Dendritic cell treated with granulocyte-macrophage colony-stimulating factor and Interleukin-4, amounts not matched to agents 40 ng/mL and 50 ng/mL, for 4 days (primary cell): Measurements from ENCODE around the gene SPATA2L.
"Not testable (repeated sequence)": the region's sequence is repeated elsewhere in the genome, so short reads cannot be mapped to it uniquely, and the experiment has no call there.

ENCODE experiments used
- H3K27ac Mint-ChIP-seq: one replicate; pipeline ENCODE4 v1.8.0; 2022; ENCODE audit warnings: mild to moderate bottlenecking, mixed read lengths
- H3K27me3 Mint-ChIP-seq: one replicate; pipeline ENCODE4 v1.8.0; 2022; ENCODE audit warnings: mild to moderate bottlenecking, mixed read lengths
- H3K36me3 Mint-ChIP-seq: one replicate; pipeline ENCODE4 v1.8.0; 2022; ENCODE audit warnings: low read depth, mixed read lengths
- H3K4me1 Mint-ChIP-seq: one replicate; pipeline ENCODE4 v1.8.0; 2022; ENCODE audit warnings: low read depth, mixed read lengths
- H3K4me3 Mint-ChIP-seq: one replicate; pipeline ENCODE4 v1.8.0; 2022; ENCODE audit warnings: mild to moderate bottlenecking, moderate library complexity, mixed read lengths
- H3K9me3 Mint-ChIP-seq: one replicate; pipeline ENCODE4 v1.8.0; 2022; ENCODE audit warnings: mixed read lengths
- intact Hi-C: fragments of 100-400 bp; cut with micrococcal nuclease; formaldehyde crosslinking; loops from one replicate; pipeline ENCODE4 v1.15.0; 2022

SPATA2L gene

GRCh38 chr16:89672177-89672941 lies 29.1 kb downstream of the SPATA2L start:
- Mint-ChIP-seq H3K9me3 (no peaks in the 10 kb centered on the region), H3K4me3 (no peak overlapping the region), H3K4me1 (peaks cover 6% of the 10 kb centered on the region), H3K36me3 (peaks cover 14% of the 10 kb centered on the region), H3K27me3 (peaks cover 6% of the 10 kb centered on the region), H3K27ac (no peak overlapping the region)
- intact Hi-C loops = no loop called here

DNA sequence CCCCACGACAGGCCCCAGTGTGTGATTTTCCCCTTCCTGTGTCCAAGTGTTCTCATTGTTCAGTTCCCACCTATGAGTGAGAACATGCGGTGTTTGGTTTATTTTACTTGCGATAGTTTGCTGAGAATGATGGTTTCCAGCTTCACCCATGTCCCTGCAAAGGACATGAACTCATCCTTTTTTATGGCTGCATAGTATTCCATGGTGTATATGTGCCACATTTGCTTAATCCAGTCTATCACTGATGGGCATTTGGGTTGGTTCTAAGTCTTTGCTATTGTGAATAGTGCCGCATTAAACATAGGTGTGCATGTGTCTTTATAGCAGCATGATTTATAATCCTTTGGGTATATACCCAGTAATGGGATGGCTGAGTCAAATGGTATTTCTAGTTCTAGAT lies 29.9 kb downstream of the SPATA2L start:
- intact Hi-C loops, H3K4me3 Mint-ChIP-seq, H3K27ac Mint-ChIP-seq: not testable (repeated sequence)

DNA sequence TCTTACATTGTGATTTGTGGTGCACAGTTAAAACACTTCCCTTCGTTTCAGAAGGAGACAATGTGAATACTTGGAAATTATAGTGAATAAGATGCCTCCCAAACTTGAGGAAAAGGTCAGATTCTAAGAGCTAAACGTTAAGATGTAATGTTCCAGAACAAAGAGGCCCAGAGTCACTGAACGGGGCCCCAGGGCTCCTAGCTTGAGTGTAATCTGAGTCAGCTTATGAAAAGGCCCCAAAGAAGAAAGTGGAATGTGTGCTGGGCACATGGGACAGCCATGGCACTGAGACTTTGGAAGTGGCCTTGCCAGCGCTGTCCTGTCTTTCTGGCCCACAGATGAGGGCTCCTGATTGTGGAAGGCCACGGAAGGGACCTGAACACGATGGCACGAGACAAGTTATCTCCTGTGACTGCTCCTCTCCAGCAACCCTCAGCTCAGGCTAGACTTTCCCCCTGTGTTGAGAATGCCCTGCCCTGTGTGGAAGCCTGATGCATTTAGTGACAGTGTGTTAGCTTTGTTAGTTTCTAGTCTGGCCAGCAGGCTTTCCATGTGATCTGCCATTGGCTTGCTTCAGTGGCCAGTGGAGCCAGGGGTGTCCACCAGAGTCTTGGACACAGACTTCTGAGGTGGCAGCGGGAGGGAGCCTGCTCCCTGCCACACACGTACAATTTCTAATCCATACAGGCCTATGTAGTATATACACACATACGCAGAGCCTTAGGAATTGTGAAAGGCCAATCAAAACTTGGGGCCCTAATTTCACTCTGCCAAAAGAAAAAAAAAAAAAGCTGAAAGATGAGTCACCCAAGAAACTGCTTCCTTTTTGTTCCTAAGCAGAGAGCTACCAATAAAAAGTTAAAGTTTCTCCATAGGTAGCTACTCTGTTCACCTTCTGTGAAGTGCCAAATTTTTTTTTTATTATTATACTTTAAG lies 30.7 kb downstream of the SPATA2L start:
- Mint-ChIP-seq H3K4me3 (no peak overlapping the region), H3K27me3 (peaks cover 6% of the 10 kb centered on the region), H3K4me1 (peaks cover 6% of the 10 kb centered on the region), H3K36me3 (peaks cover 14% of the 10 kb centered on the region), H3K9me3 (peaks cover 10% of the 10 kb centered on the region), H3K27ac (no peak overlapping the region)
- intact Hi-C loops = no loop called here

More for the DNA sequence above, 29.9 kb downstream of the SPATA2L start:
- not testable (repeated sequence) for H3K9me3 Mint-ChIP-seq, H3K4me1 Mint-ChIP-seq, H3K27me3 Mint-ChIP-seq
- H3K36me3 Mint-ChIP-seq = peaks cover 14% of the 10 kb centered on the region

DNA sequence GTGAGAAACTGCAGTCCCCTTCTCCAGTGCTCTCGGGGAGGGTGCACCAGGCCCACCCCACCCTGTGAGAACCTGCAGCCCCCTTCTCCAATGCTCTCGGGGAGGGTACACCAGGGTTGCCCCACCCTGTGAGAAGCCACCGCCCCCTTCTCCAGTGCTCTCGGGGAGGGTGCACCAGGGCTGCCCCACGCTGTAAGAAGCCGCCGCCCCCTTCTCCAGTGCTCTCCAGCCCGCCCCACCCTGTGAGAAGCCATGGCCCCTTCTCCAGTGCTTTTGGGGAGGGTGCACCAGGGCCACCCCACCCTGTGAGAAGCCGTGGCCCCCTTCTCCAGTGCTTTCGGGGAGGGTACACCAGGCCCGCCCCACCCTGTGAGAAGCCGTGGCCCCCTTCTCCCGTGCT lies 31.8 kb downstream of the SPATA2L start:
- H3K36me3 Mint-ChIP-seq = peaks cover 16% of the 10 kb centered on the region
- H3K9me3 Mint-ChIP-seq = peaks cover 10% of the 10 kb centered on the region
- H3K4me3 Mint-ChIP-seq = no peak overlapping the region
- no peak overlapping the region for H3K27ac Mint-ChIP-seq
- H3K27me3 Mint-ChIP-seq = peaks cover 6% of the 10 kb centered on the region
- intact Hi-C loops = no loop called here
- peaks cover 6% of the 10 kb centered on the region for H3K4me1 Mint-ChIP-seq

DNA sequence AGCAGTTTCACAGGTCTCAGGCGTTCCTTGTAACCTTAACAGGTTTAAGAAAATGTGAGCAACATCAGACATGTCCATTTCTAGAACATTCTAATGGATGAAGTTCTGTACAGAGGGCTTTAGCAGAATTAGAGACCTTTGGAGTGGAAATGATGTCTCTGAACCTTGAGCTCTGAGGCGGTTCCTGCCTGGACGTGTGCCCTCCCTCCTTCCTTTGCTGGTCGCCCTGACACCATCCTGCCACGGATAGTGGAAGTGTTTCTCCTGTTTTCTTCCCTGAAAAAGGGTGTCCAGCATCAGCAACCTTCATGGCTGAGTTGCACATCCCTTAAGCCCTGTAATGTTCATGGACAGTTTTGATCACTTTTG lies 32.7 kb downstream of the SPATA2L start:
- H3K27me3 Mint-ChIP-seq = peaks cover 6% of the 10 kb centered on the region
- H3K4me3 Mint-ChIP-seq = no peak overlapping the region
- no peak overlapping the region for H3K27ac Mint-ChIP-seq
- H3K9me3 Mint-ChIP-seq = peaks cover 10% of the 10 kb centered on the region
- peaks cover 26% of the 10 kb centered on the region for H3K36me3 Mint-ChIP-seq
- H3K4me1 Mint-ChIP-seq = peaks cover 11% of the 10 kb centered on the region
- intact Hi-C loops = no loop called here

GRCh38 chr16:89667633-89668032 lies 33.9 kb downstream of the SPATA2L start:
- peaks cover 10% of the 10 kb centered on the region for H3K9me3 Mint-ChIP-seq
- no peak overlapping the region for H3K27ac Mint-ChIP-seq
- peaks cover 6% of the 10 kb centered on the region for H3K27me3 Mint-ChIP-seq
- no peak overlapping the region for H3K4me3 Mint-ChIP-seq
- intact Hi-C loops = no loop called here
- H3K4me1 Mint-ChIP-seq = peaks cover 11% of the 10 kb centered on the region
- peaks cover 37% of the 10 kb centered on the region for H3K36me3 Mint-ChIP-seq

GRCh38 chr16:89667000-89667399 lies 34.5 kb downstream of the SPATA2L start:
- H3K27ac Mint-ChIP-seq, H3K27me3 Mint-ChIP-seq, intact Hi-C loops, H3K4me3 Mint-ChIP-seq, H3K9me3 Mint-ChIP-seq: not testable (repeated sequence)
- Mint-ChIP-seq H3K4me1 (peaks cover 11% of the 10 kb centered on the region), H3K36me3 (peaks cover 43% of the 10 kb centered on the region)

GRCh38 chr16:89664238-89664637 lies 37.3 kb downstream of the SPATA2L start:
- H3K27ac Mint-ChIP-seq, H3K9me3 Mint-ChIP-seq, intact Hi-C loops, H3K4me3 Mint-ChIP-seq, H3K27me3 Mint-ChIP-seq: not testable (repeated sequence)
- peaks cover 15% of the 10 kb centered on the region for H3K4me1 Mint-ChIP-seq
- H3K36me3 Mint-ChIP-seq = peaks cover 54% of the 10 kb centered on the region

- Mint-ChIP-seq H3K36me3 (peaks cover 63% of the 10 kb centered on the region), H3K4me1 (peaks cover 32% of the 10 kb centered on the region)
Measured at GRCh38 chr16:89661215-89661614, 40.3 kb downstream of the SPATA2L start.

GRCh38 chr16:89660146-89660545 lies 41.4 kb downstream of the SPATA2L start:
- Mint-ChIP-seq H3K4me3 (no peak overlapping the region), H3K27me3 (peaks cover 2% of the 10 kb centered on the region), H3K27ac (no peak overlapping the region), H3K4me1 (peaks cover 42% of the 10 kb centered on the region), H3K36me3 (peaks cover 68% of the 10 kb centered on the region), H3K9me3 (no peaks in the 10 kb centered on the region)
- intact Hi-C loops = no loop called here

More at GRCh38 chr16:89661215-89661614, 40.3 kb downstream of the SPATA2L start:
- peaks cover 2% of the 10 kb centered on the region for H3K9me3 Mint-ChIP-seq
- H3K27me3 Mint-ChIP-seq = peaks cover 2% of the 10 kb centered on the region
- no peak overlapping the region for H3K27ac Mint-ChIP-seq
- intact Hi-C loops = no loop called here
- no peak overlapping the region for H3K4me3 Mint-ChIP-seq

DNA sequence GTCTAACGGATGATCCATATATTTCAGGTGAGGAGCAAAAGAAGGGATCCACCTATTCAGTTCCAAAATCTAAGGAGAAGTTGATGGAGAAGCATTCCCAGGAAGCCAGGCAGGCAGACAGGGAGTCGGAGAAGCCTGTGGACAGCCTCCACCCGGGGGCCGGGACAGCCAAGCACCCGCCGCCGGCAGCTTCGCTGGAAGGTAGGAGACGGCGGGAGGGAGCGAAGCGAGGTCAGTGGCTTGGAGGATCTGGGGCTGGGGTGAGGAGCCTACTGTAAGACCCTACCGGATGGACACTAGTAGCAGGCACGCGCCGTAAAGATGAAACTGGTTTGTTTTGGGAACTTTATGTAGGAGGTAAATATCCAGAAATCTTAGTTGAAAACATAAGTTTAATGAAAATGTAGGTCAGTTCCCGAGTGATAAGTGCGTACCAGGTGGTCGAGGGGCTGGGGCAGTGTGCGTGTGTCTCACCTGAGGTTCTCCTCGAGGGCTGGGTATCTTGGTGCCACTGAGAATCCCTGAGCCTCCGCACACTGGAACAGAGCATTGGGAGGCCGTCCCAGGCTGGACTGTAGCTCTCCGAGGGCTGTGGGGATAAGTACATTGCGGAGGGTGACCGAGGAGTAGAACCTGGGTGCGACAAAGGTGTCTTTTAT lies 43.2 kb downstream of the SPATA2L start:
- Mint-ChIP-seq H3K27ac (peak overlapping the region; percentile 89), H3K9me3 (no peaks in the 10 kb centered on the region), H3K4me1 (peaks cover 39% of the 10 kb centered on the region), H3K36me3 (peaks cover 65% of the 10 kb centered on the region), H3K4me3 (peak overlapping the region; percentile 93), H3K27me3 (peaks cover 2% of the 10 kb centered on the region)
- intact Hi-C loops = no loop called here

DNA sequence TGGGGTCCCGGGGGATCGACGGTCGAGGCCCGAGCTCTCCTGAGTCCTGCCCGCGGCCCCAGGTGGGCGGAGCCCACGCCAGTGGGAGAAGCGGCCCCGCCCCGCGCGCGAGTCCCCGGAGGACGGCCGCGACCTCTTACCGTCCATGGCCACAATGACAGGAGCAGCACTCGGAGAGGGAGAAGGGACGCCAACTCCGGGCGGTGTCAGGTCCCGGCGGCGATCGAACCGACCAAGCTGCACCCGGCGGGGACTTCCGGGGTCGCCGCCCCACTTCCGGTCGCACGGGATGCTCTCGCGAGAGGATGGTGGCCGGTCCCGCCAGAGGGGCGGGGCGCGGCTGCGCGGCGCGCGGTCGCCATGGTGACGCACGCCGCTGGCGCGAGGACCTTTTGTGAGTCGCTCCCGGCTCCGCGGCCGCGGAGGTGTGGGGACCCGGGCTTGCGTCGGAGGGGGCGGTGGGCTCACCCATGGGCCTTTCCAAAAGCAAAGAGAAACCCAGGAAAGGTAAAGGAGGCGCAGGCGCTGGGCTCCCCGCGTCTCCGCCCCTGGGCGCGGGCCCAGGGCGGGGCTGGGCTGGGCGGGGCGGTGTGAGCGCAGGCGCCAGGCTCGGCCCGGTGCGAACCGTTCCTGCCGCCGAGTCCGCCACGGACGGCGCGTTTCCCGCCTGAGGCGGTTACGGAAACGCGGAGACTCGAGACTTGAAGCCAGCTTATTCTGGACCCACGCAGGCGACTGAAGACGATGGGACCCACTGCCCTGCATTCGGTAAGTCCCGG lies 43.9 kb downstream of the SPATA2L start, which contains the start of the genes CHMP1A and SPATA33:
CHMP1A (minus strand) TSS at position 267 of the 779 bp plus-strand sequence; CDS start at position 147, 120 bp downstream.
SPATA33 (plus strand) TSS at position 395 of the 779 bp plus-strand sequence; CDS start at position 471, 76 bp downstream.
- Mint-ChIP-seq H3K9me3 (no peaks in the 10 kb centered on the region), H3K4me1 (peaks cover 39% of the 10 kb centered on the region), H3K27me3 (peaks cover 2% of the 10 kb centered on the region), H3K27ac (peak within 1 kb of the TSS; percentile 89), H3K4me3 (peak within 1 kb of the TSS; percentile 93), H3K36me3 (peaks cover 65% of the 10 kb centered on the region)
- intact Hi-C loops = no loop called here
